Measurements from ENCODE around the gene NUDT7.

The NUDT7 gene

DNA sequence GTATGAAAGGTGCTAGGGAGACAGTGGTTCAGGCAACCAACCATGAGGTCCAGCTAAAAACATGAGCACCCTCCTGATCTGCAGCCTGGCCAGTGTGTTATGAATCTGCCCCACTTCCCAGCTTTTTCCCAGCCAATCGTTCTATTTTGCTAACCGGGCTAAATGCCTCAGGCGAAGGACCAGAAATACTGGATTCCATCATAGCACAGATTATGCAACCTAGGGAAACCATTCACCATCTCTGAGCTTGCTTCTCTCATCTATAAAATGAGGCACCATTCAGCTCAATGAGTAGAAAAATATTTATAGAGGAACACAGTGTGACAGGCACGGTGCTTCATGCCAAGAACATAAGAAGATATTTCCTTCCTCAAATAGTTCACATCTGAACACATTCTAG is 45.2 kb upstream of the NUDT7 start:
- TF ChIP-seq GABPA (IDR thresholded peaks at IDR 0.05; ENCODE audit: low read depth) (no peak), SPI1 (IDR thresholded peaks at IDR 0.05; ENCODE audit: borderline replicate concordance, low read depth) (no peak), POLR2AphosphoS5 (IDR thresholded peaks at IDR 0.05; ENCODE audit: low read depth) (no peak)
- H3K27ac ChIP-seq (replicated peaks), result peak overlapping the region; percentile 81
- H3K27me3 ChIP-seq (ENCODE audit: insufficient read depth, poor library complexity, severe bottlenecking), result no peaks in the 10 kb centered on the region
- H3K4me3 ChIP-seq (replicated peaks; ENCODE audit: insufficient read depth, low read length), result no peak overlapping the region
- no peak for DNase-seq (ENCODE audit: low read depth in 1 of 2, low spot score in 1 of 2)

DNA sequence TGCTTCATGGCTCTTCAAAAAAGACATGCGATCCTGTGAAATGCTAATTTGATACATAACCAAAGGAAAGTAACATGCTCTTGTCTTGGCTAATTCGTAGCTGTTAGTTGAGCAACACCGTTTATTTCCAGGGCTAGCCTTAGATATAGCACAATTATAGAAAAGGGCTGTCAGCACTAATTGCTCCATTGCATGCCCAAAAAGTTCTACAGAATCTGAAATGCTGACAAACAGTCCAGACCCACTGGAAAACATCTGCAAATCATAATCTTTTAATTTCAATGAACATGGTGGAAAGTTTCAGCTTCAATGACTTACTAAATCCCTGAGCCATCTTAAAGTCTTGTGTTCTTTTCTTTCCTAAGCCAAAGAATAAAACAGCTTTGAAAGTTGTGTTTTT is 42.9 kb upstream of the NUDT7 start:
- Histone ChIP-seq H3K27ac (replicated peaks) (peak overlapping the region; percentile 81), H3K27me3 (ENCODE audit: insufficient read depth, poor library complexity, severe bottlenecking) (no peaks in the 10 kb centered on the region), H3K4me3 (replicated peaks; ENCODE audit: insufficient read depth, low read length) (no peak overlapping the region)
- DNase-seq (ENCODE audit: low read depth in 1 of 2, low spot score in 1 of 2), result peak; percentile 34
- TF ChIP-seq, protein P1, sequence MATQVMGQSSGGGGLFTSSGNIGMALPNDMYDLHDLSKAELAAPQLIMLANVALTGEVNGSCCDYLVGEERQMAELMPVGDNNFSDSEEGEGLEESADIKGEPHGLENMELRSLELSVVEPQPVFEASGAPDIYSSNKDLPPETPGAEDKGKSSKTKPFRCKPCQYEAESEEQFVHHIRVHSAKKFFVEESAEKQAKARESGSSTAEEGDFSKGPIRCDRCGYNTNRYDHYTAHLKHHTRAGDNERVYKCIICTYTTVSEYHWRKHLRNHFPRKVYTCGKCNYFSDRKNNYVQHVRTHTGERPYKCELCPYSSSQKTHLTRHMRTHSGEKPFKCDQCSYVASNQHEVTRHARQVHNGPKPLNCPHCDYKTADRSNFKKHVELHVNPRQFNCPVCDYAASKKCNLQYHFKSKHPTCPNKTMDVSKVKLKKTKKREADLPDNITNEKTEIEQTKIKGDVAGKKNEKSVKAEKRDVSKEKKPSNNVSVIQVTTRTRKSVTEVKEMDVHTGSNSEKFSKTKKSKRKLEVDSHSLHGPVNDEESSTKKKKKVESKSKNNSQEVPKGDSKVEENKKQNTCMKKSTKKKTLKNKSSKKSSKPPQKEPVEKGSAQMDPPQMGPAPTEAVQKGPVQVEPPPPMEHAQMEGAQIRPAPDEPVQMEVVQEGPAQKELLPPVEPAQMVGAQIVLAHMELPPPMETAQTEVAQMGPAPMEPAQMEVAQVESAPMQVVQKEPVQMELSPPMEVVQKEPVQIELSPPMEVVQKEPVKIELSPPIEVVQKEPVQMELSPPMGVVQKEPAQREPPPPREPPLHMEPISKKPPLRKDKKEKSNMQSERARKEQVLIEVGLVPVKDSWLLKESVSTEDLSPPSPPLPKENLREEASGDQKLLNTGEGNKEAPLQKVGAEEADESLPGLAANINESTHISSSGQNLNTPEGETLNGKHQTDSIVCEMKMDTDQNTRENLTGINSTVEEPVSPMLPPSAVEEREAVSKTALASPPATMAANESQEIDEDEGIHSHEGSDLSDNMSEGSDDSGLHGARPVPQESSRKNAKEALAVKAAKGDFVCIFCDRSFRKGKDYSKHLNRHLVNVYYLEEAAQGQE (IDR thresholded peaks at IDR 0.05; ENCODE audit: insufficient replicate concordance, low read depth), result no peak
- TF ChIP-seq POLR2AphosphoS5 (IDR thresholded peaks at IDR 0.05; ENCODE audit: low read depth) (no peak; the same call in 1 of the 2 replicates), SPI1 (IDR thresholded peaks at IDR 0.05; ENCODE audit: borderline replicate concordance, low read depth) (no peak), GABPA (IDR thresholded peaks at IDR 0.05; ENCODE audit: low read depth) (no peak), CTCF (IDR thresholded peaks at IDR 0.05; ENCODE audit: insufficient read depth, low read length) (no peak)

GRCh38 chr16:77679901-77680300 is 42.4 kb upstream of the NUDT7 start:
- H3K27me3 ChIP-seq (ENCODE audit: insufficient read depth, poor library complexity, severe bottlenecking), result no peaks in the 10 kb centered on the region
- peak overlapping the region; percentile 81 for H3K27ac ChIP-seq (replicated peaks)
- H3K4me3 ChIP-seq (replicated peaks; ENCODE audit: insufficient read depth, low read length), result no peak overlapping the region
- DNase-seq (ENCODE audit: low read depth in 1 of 2, low spot score in 1 of 2), result peak; percentile 81 to 89
- TF ChIP-seq CTCF (IDR thresholded peaks at IDR 0.05; ENCODE audit: insufficient read depth, low read length) (no peak), POLR2AphosphoS5 (IDR thresholded peaks at IDR 0.05; ENCODE audit: low read depth) (no peak; the same call in 1 of the 2 replicates), SPI1 (IDR thresholded peaks at IDR 0.05; ENCODE audit: borderline replicate concordance, low read depth) (no peak), GABPA (IDR thresholded peaks at IDR 0.05; ENCODE audit: low read depth) (no peak)
- TF ChIP-seq, protein P1 (IDR thresholded peaks at IDR 0.05; ENCODE audit: insufficient replicate concordance, low read depth), result no peak

GRCh38 chr16:77680496-77680895 is 41.8 kb upstream of the NUDT7 start:
- H3K27ac ChIP-seq (replicated peaks), result peak overlapping the region; percentile 81

More at GRCh38 chr16:77680496-77680895, 41.8 kb upstream of the NUDT7 start:
- H3K27me3 ChIP-seq (ENCODE audit: insufficient read depth, poor library complexity, severe bottlenecking), result no peaks in the 10 kb centered on the region
- TF ChIP-seq, protein P1 (IDR thresholded peaks at IDR 0.05; ENCODE audit: insufficient replicate concordance, low read depth), result no peak
- no peak for TF ChIP-seq CTCF (IDR thresholded peaks at IDR 0.05; ENCODE audit: insufficient read depth, low read length)
- no peak for TF ChIP-seq POLR2AphosphoS5 (IDR thresholded peaks at IDR 0.05; ENCODE audit: low read depth)
- no peak for TF ChIP-seq GABPA (IDR thresholded peaks at IDR 0.05; ENCODE audit: low read depth)
- TF ChIP-seq SPI1 (IDR thresholded peaks at IDR 0.05; ENCODE audit: borderline replicate concordance, low read depth), result no peak
- H3K4me3 ChIP-seq (replicated peaks; ENCODE audit: insufficient read depth, low read length), result no peak overlapping the region
- DNase-seq (ENCODE audit: low read depth in 1 of 2, low spot score in 1 of 2), result no peak
